GM18868 (cell line): ENCODE results near the gene ARHGEF12.

Experiments used
- ATAC-seq: cut with Tn5 transposase; IDR thresholded peaks from one replicate; pipeline ENCODE4 v1.9.1; 2021; ENCODE audit warnings: mild to moderate bottlenecking, moderate library complexity; ENCODE audit not compliant: unreplicated experiment

Gene ARHGEF12

DNA sequence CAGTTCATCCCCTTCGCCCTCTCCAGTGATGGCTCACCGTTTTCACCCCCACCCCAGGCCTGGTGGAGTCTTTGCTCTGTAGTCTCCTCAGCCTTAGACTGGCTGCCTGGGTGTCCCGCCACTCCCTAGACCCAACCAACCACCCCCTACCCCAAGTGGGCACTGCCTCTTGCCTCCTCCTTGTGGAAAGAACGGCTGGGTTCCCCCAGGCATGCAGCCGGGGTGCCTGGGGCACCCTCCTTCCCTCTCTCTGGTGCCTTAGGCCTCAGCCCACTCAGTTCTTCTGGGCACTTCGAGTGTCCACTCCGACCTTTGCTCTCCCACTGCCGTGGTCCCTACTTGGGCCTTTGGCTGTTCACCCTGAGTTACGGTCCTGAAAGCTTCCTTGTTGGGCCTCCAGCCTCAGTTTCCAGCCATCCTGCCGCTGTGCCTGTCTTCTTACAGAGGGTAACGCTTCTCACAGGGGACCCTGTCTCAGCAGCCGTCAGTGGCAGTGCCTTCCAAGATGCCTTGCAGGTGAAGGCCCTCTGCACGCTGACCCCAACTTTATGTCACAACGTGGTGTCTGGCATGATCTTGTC, 178.4 kb downstream of the ARHGEF12 start:
- no peak for ATAC-seq

GRCh38 chr11:120515186-120515723, 179.0 kb downstream of the ARHGEF12 start:
- ATAC-seq, result no peak

DNA sequence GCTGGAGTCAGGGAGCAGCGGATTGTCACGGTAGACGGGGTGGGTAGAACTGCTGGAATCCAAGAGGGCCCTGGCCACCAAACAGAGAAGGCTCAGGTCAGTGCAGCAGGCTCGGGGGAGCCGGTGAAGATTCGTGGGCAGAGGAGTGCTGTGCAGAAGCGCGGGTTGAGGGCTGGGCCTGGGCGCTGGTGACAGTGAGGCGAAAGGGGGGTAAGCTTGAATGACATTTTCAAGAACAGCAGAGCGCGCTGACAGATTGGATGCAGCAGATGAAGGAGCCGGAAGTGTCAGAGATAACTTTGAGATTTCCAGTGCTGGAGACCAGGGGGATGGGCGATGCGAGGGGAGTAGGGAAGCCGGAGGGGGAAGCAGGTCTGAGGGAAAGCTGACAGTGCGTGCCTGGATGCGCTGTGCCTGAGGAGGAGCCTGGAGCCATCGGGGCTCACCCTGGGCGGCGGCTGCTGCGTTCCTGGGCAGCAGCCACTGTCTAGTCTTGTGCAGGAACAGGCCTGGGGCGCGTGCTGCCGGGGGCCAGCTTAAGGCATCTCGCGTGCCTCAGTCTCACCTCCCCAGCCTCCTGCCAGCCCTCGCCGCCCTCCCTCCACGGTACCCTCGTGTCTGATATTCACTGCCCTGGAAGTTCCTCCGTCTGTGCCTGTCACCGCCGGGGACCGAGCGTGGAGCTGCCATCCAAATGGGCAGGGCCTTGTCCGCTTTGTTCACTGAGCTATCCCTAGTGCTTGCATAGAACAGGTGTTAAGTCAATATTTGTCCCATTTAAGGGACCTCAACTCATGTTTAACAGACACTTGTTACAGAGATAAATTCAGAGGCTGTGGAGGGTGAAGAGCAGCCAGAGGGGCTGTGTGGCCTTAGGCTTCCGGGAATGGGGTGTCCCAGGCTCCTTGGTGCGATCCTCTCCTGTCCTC, 180.5 kb downstream of the ARHGEF12 start:
- ATAC-seq, result no peak

DNA sequence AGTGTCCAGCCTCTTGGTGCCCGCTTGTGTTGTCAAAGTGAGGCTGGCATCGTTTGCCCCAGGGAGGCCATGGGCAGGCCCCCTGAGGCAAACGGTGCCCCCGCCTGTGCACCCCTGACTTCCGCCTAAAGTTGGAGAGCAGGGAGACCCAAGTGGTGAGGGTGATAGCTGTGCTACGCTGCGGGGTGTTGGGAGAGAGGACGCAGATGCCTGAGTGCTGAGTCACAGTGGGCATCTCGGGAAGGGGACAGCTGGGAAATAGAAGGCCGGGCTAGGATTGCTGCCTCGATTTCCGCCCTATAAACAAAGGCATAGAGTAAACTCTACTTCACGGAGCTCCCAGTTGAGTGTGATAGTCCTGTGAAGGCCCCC, 181.2 kb downstream of the ARHGEF12 start:
- no peak for ATAC-seq

- ATAC-seq, result no peak
Measured at GRCh38 chr11:120517801-120518291, 181.6 kb downstream of the ARHGEF12 start.

DNA sequence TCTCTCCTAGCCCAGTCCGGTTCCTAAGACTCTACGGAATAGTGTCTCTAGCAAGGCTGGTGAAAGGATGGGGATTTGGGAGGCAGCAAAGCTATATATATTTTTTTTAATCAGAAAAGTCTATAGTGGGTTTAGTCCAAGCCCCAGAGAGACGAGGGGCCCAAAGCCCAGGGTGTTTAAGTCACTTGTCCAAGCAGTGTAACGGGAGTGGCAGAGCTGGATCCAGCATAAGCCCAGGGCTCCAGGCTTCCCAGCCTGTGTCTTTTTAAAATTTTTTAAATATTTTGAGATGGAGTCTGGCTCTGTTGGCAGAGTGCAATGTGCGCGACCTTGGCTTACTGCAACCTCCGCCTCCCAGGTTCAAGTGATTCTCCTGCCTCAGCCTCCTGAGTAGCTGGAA, 182.1 kb downstream of the ARHGEF12 start:
- no peak for ATAC-seq

DNA sequence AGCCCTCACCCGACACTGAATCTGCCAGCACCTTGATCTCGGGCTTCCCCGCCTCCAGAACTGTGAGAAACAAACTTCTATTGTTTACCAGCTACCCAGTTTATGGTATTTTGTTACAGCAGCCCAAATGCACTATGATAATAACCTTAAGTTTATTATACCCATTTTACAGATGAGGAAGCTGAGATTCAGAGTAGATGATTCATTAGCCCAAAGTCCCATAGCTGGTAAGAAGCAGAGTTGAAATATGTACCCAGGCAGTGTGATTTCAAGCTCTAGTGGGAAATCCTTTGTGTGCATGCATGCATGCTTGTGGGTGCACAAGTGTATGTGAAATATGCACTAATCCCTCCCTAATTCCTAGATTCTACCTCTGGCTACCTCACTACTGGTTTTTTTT, 183.3 kb downstream of the ARHGEF12 start:
- no peak for ATAC-seq

DNA sequence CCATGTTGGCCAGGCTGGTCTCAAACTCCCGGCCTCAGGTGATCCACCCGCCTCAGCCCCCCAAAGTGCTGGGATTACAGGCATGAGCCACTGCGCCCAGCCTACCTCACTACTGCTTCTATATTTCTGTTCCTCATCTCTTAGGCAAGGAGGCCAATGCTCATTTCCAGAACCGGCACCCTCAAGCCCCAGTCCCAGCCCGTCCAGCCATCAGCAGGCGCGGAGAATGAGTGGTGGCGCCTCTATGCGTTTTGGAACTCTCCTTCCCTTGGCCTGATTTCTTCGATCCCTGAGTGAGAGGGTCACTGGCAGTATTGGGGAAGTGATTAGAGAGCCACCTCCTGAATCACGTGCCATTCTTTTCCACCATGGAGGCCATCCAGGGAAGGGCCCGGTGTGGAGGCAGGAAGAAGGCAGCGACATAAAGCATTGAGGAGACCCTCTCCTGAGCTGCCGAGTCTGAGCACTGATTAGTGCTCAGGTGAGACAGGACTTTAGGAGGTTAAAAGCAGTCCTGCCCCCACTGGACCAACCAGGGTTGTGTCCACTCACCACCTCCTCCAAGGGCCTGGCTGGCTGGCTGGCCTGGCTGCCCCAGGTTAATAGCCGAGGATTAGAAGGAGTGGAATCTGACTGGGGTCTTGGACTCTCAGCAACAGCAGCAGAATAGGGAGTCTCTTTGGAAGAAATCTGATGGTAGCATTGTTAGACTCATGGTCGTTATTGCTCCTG, 184.0 kb downstream of the ARHGEF12 start:
- ATAC-seq, result no peak

GRCh38 chr11:120521176-120521575, 185.0 kb downstream of the ARHGEF12 start:
- no peak for ATAC-seq

DNA sequence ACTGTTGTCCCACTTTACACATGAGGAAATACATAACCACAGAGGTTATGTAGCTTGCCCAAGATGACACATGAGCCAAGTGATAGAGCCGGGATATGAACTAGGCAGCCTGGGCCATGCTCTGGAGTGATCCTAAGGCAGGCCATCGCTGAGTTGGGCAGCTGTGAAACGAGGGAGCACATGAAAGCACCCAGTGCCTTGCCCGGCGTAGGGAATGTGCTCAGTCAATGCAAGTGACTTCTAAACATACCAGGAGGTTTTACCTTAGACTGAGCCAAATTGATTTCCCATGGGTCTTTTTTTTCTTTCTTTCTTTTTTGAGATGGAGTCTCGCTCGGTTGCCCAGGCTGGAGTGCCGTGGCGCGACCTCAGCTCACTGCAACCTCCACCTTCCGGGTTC, 185.8 kb downstream of the ARHGEF12 start:
- ATAC-seq, result no peak

DNA sequence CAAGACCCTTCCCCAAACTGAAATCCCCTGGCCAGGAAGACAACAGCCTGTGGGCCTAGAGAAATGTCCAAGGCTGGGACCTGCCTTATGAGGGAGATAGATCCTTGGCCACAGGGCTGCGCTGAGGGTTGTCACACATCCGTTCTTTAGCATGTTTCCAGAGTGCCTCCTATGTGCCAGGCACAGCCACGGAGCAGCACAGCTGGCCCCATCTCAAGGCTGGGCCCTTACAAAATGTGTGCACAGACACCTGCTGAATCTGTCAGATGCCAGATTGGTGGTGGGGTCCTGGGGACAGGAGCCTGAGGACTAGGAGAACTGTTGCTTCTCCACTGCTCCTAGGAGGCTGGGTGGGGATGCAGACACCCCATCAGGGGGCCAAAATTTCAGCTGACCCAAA, 186.5 kb downstream of the ARHGEF12 start:
- ATAC-seq, result no peak

DNA sequence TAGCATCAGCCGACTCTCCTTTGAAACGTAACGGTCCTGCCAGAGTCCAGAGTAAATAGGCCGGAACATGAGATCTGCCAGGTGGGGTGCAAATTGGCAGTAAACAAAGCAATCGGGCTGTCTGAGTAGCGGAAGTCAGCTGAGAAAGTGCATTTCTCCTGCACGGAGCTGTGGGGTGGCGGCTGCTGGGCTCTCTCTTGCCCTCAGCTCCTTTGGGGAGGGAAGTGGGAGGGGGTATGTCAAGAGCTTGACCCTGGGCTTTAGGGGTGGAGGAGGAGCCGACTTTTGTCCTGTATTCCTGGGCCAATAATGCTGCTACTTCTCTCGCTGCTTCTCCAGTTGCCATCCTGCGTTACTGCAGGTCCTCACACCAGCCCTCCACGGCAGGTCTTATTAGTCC, 187.0 kb downstream of the ARHGEF12 start:
- ATAC-seq, result no peak

GRCh38 chr11:120524536-120525085, 188.4 kb downstream of the ARHGEF12 start:
- ATAC-seq, result no peak

- ATAC-seq, result no peak
Measured at GRCh38 chr11:120525261-120526171, 189.3 kb downstream of the ARHGEF12 start.

DNA sequence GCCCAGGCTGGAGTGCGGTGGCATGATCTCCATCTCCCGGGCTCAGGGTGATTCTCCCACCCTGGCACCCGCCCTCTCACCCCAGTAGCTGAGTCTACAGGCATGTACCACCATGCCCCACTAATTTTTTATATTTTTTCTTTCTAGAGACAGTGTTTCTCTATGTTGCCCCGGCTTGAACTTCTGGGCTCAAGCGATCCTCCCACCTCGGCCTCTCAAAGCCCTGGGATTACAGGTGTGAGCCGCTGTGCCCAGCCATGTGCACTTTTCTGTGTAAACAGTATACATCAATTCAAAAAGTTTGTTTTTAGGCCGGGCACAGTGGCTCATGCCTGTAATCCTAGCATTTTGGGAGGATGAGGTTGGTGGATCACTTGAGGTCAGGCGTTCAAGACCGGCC, 190.0 kb downstream of the ARHGEF12 start:
- ATAC-seq, result no peak

DNA sequence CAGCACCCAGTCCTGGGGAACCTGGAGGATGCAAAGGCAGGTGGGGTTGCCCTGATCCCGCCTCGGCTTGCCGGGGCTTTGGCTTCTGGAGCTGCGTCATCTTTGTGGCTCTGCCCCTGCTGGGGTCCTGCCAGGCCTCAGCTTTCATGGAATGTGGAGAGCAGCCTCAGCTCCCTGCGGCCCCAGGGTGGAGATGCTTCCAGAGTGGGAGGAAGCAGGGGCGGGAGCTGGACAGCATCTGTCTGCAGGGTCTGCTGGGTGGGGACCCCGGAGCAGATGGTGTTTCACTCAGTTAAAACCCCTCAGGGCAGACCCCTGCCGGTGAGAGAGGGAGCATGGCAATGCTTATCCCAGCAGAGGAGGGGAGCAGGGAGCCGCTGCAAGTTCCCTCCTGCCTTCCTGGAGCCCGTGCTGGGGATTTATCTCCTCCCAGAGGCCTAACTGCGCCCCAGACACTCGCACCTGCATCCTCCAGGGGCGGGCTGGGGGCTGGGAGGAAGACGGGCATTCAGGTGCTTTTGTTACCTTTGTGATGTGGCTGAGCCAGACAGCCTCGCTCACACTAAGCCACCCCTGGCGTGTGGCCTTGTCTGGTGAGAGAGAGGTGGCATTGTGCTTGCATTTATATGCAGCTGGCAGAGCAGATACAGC, 191.0 kb downstream of the ARHGEF12 start:
- ATAC-seq, result no peak

GRCh38 chr11:120528749-120529148, 192.5 kb downstream of the ARHGEF12 start:
- ATAC-seq, result no peak

DNA sequence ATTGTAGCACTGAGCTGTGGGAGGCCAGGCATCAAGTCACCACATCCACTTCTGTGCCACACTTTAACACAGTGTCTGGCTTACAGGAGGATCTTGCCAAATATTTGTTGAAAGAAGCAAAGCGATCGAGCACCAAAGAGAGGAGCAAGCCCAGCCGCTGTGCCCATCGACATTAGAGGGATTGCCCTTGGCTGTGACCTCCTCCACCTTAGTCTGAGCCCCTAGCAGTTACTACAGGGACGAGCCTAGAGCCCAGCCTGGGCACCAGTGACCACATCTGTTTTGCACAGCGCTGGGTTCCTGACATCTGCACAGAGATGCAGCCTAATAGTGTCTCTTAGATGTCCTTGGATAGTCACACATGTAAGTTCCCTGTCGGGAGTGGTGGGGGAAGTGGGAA, 193.0 kb downstream of the ARHGEF12 start:
- no peak for ATAC-seq

DNA sequence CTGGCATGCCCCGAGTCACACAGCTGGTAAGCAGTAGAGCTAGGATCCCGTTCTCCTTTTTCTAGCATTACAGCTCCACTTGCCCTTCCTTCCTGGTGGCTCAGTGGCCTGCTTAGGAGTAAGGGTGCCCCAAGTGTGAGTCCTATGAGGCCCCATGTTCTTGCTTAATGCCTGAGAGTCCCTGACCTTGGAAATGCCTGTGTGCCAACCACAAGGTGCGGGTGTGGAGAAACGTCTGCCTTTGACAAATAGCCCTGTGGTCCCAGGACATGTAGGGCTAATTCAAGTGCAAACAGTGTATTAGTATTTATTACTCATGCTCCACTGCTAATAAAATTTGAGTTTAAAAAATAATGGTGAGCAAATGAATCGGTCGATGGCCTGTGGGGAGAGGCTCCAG, 193.7 kb downstream of the ARHGEF12 start:
- no peak for ATAC-seq
